Hair follicle dermal papilla cell (primary cell): ENCODE measurements around the gene KEL. TPM values are rescaled to one million over a fixed set of nuclear protein-coding genes. Genes with fewer than 3 reads are reported as not detected.

Experiments
- total RNA-seq: library from RNA; depleted of rRNA; stranded (reverse); fragments of >200 nt; gene quantifications from 2 replicates; pipeline ENCODE4 v1.2.3, GENCODE V29; 2012

The KEL gene, protein sequence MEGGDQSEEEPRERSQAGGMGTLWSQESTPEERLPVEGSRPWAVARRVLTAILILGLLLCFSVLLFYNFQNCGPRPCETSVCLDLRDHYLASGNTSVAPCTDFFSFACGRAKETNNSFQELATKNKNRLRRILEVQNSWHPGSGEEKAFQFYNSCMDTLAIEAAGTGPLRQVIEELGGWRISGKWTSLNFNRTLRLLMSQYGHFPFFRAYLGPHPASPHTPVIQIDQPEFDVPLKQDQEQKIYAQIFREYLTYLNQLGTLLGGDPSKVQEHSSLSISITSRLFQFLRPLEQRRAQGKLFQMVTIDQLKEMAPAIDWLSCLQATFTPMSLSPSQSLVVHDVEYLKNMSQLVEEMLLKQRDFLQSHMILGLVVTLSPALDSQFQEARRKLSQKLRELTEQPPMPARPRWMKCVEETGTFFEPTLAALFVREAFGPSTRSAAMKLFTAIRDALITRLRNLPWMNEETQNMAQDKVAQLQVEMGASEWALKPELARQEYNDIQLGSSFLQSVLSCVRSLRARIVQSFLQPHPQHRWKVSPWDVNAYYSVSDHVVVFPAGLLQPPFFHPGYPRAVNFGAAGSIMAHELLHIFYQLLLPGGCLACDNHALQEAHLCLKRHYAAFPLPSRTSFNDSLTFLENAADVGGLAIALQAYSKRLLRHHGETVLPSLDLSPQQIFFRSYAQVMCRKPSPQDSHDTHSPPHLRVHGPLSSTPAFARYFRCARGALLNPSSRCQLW
- not detected in 2 replicates for total RNA-seq

DNA sequence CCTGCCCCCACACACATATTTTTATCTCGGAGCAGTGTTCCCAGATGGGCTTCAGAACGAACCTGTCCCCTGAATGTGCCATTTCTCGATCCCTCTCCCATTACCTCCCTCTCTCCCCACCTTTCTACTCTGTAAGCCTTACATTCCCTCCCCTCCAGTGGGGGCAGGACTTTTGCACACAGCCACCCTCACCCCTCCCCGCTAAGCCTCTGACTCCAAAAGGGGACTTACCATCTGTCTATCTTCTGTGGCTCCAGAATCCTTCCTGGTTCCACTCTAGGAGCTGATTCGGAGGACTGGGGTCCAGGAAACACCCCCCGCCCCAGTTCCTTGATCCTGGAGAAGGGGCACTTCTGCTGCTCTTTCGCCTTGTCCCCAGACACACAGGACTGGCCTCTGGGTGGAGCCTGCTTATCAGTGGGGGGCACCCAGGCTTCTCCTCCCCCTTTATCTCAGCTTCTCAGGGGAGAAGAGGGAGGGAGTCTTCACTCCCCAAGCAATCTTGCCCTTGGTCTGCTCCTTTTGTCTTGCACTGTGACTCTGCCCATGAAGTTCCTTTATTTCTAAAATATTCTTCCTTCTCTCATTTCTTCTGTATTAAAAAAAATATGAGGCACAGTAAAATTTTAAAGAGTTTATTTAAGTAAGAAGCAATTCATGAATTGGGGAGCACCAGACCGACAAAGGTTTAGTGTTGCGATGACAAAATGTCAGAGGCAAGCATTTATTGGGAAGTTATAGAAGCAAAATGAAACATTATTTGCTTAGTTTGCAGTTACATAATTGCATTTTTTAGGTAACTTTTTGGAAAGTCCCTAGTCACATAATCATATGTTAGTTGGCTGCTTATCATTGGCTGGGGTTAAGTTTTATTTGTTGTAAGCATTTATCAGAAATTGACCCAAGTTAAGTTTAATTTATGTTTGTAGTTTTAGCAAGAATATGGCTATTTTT is at the start of gene KEL:
KEL (minus strand) TSS at position 391 of the 954 bp plus-strand sequence; CDS start at position 234, 157 bp downstream.

DNA sequence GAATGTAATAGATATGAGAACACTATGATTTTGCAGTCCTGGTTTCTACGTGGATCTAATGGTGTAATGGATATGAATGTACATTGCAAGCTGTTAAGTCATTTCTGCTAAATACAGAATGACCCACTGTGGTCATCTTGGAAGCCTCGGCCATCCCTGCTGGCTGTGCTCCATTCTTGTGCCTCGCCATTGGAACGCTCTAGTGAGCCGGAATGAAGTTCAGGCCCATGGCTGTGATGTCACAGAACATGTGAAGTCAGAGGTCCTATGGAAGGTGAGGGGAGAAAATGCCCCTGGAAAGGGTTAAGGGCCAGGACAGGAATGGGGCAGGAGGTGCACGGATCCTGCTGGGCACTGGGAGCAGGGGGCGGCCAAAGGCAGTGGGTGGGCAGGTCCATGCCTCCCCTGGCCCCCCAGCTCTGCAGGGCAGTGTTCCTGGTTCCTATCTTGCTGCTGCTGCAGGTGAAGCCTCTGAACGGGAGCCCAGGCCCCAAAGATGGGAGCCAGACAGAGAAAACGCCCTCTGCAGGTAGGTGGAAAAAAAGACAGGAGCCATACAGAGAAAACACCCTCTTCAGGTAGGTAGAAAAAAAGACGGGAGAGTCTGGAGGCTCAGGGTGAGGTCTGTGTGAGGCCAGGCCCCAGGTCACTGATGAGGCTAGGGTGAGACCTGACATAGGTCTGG is 22.8 kb downstream of the KEL start, which contains the start of gene LLCFC1:
LLCFC1 (plus strand) TSS at position 259 of the 685 bp plus-strand sequence; CDS start at position 397, 138 bp downstream.

DNA sequence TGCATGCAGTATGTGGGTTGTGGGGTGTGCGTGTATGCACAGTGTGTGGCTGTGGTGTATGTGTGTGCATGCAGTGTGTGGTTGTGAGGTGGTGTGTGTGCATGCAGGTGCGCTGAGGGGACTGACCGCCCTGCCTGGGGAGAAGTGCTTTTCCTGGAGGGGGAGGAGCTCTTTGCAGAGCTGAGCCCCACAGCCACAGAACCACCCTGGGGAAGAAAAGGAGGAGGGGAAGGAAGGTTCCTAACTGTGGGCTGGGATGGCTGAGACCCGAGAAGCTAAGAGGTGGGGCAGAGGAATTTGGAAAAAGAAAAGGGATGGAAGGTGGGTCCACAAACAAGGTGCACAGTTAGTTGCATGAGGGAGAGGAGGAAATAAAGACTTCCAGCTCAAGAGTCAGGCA is 28.5 kb downstream of the KEL start, which contains the start of gene TRPV5:
TRPV5 (minus strand) TSS at position 123 of the 400 bp plus-strand sequence. CDS start 287 bp downstream, outside the sequence.

Other genes with a start within 250 kb of the KEL start
- gene PRSS1, start 212.9 kb downstream of the KEL start, total RNA-seq, result not detected in 2 replicates
- not detected in 2 replicates for gene PRSS2, start 191.4 kb downstream of the KEL start, total RNA-seq
- 6.7 and 13.4 TPM in 2 replicates for gene EPHB6, start 107.3 kb downstream of the KEL start, total RNA-seq
- gene TRPV6, start 76.6 kb downstream of the KEL start, total RNA-seq, result not detected in 2 replicates
- not detected in 2 replicates for gene TRPV5, start 28.6 kb downstream of the KEL start, total RNA-seq
- not detected in 2 replicates for gene LLCFC1, start 22.9 kb downstream of the KEL start, total RNA-seq
- not detected in 2 replicates for gene OR9A2, start 64.8 kb upstream of the KEL start, total RNA-seq
- gene OR6V1, start 90.0 kb upstream of the KEL start, total RNA-seq, result not detected in 2 replicates
- gene PIP, start 169.7 kb upstream of the KEL start, total RNA-seq, result not detected in 2 replicates
- gene TAS2R39, start 221.1 kb upstream of the KEL start, total RNA-seq, result not detected in 2 replicates